Coronary artery (tissue), 2 donors: ENCODE measurements around the gene PNCK.

Experiments
- DNase-seq: peaks from one replicate; pipeline ENCODE4 v3.0.0-alpha.2; 2017; ENCODE audit warnings: low spot score
- H3K27ac ChIP-seq, 2 donors: fragments of 200-600 bp; sonication (generic); one replicate each; pipeline ENCODE4 v1.5.1; 2016 to 2019
- H3K4me3 ChIP-seq: fragments of 200-600 bp; sonication (generic); 2 replicates; pipeline ENCODE4 v1.5.1; 2016; ENCODE audit warnings: mild to moderate bottlenecking, moderate library complexity
- TF ChIP-seq, protein P1 (sequence below): fragments of 200-600 bp; sonication (generic); IDR thresholded peaks from one replicate; pipeline ENCODE4 v1.5.1; 2019; ENCODE audit warnings: antibody characterized with exemption

Gene PNCK

DNA sequence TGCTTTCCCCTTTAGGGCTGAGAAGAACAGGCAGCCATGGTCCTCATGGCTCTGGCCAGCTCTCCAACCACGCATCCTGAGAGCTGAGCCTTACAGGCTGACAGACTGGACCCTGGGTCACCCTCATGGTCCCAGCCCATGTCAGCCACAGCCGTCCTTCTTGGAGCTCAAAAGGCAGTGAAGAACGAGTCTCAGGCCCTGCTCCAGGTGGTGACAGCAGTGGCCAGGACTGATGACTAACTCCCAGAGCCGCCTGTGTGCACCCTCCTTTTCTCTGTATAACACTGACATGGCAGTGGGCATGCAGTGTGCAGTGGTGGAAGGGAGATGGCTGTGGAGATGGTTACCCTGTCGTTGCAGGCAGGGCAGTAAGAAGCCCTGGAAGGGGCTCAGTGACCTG, 36.9 kb downstream of the PNCK start:
- Histone ChIP-seq H3K4me3 (no peak overlapping the region), H3K27ac (no peak overlapping the region)
- DNase-seq: no peak
- TF ChIP-seq, protein P1, sequence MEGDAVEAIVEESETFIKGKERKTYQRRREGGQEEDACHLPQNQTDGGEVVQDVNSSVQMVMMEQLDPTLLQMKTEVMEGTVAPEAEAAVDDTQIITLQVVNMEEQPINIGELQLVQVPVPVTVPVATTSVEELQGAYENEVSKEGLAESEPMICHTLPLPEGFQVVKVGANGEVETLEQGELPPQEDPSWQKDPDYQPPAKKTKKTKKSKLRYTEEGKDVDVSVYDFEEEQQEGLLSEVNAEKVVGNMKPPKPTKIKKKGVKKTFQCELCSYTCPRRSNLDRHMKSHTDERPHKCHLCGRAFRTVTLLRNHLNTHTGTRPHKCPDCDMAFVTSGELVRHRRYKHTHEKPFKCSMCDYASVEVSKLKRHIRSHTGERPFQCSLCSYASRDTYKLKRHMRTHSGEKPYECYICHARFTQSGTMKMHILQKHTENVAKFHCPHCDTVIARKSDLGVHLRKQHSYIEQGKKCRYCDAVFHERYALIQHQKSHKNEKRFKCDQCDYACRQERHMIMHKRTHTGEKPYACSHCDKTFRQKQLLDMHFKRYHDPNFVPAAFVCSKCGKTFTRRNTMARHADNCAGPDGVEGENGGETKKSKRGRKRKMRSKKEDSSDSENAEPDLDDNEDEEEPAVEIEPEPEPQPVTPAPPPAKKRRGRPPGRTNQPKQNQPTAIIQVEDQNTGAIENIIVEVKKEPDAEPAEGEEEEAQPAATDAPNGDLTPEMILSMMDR: no peak

DNA sequence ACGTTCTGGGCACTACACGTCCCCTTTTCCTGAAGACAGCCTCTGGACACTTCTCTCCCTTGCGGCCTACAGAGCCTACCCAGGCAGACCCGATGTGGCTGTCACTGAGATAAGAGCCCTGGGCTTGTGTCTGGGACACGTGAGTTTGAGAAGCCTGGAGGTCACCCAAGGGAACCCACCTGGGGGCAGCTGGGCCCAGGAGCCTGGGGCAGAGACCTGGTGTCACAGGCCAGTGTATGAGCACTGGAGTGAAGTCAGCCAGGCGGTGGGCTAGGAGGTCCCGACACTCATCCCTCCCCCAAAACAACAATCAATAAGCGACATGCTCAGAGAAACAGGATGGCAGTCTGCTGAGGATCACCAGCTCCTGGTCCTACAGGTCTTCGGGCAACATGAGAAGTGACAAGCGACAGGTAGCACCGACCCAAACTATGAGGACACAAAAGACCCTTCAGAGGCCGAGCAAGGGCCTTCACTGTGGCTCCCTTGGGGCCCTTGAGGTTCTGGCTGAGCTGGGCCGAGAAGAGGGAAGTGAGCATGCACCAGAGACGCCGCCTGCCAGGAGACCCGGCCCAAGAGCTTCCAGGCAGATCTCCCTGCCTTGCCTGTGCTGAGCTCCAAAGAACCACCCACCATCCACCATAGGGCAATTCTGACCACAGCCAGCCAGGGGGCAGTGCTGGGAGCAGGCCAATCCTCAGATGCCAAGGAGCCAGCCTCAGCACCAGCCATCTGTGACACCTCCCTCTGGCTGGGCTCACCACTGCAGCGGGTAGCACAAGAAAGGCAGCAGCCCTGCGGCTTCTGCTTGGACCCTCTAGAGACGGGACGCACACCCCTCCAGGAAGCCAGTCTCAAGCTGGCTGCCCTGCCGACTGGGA, 37.6 kb downstream of the PNCK start:
- DNase-seq: no peak
- TF ChIP-seq, protein P1: no peak
- Histone ChIP-seq H3K4me3 (no peak overlapping the region), H3K27ac (no peak overlapping the region)

DNA sequence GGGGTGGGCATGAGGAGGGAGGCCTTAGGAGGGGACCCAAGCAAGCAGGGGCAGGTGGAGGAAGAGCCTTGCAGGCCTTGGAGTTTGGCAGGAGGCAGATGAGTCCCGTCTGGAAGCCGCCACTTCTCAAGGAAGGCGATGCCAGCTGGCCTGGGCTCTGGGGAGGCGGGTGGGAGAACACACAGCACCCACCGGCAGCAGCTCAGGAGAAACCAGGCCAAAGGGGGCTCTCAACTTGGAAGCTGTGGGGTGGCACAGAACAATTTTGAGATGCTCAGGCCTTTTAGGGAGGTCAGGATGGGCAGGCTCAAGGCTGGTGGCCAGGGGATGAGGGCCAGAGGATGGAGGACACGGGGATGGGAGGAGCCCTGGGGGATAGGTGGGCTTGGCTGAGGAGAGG, 38.2 kb downstream of the PNCK start:
- TF ChIP-seq, protein P1: no peak
- no peak for DNase-seq
- H3K4me3 ChIP-seq: no peak overlapping the region
- no peak overlapping the region for H3K27ac ChIP-seq

DNA sequence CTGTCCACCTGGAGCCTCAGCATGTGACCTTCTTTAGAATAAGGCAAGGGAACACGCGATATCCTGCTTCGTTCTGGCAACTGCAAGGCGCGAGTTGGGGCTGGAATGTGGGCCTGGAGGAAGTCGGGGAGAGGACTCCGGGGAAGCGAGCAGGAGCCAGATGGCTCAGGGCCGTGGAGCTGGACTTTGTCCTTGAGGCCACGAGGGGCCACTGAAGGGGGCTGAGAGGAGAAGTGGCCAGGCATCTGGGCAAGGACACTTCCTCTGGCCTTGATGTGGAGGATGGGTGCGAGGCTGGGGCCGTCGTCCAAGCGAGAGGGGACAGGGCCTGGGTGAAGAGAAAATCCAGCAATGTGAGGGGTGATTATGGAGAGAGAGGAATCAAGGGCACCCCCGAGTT, 38.8 kb downstream of the PNCK start:
- TF ChIP-seq, protein P1: no peak
- no peak overlapping the region for H3K27ac ChIP-seq
- no peak overlapping the region for H3K4me3 ChIP-seq
- no peak for DNase-seq

DNA sequence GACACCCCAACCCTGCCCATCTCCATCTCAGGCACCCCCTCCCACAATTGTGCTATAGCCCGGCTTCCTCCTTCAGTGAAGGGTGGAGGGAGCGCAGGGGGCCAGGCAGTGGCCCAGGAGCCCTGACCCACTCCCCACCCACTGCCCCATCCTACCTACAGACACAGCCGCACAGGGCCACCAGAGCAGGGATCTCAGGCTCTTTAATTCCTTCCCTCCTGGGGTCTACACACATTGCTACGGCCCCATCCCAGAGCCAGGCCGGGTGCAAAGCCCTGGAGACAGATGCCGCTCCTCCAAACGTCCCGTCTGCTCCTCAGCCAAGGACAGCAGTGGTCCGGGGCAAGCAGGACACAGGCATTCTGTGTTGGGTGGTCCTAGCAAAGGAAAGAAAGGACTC, 39.4 kb downstream of the PNCK start:
- TF ChIP-seq, protein P1: no peak

DNA sequence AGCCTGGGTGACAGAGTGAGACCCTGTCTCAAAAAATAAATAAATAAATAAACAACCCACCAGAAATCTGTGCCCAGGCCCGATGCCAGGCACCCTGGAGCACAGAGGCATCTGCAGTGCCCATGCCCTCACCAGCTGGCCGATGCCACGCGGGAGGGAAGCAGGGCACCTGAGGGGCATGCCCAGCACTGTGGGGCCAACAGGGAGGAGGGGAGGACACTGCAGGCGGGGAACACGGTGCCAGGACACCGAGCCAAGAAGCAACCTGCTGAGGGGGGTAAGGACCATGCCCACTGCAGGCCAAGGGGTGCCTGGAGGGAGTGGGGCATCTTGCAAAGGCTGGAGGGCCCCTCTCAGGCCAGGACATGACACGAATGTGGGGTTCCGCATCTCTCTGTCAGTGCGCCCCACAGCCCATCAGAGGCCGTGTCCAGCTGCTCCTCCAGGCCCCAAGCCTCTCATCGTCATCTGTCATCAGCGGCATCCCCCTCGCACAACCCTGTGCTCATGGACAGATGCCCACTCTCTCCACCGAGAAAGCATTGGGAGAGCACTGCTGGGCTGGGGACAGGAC, 39.9 kb downstream of the PNCK start:
- Histone ChIP-seq H3K4me3 (no peak overlapping the region), H3K27ac (no peak overlapping the region)
- TF ChIP-seq, protein P1: no peak
- no peak for DNase-seq

More for the DNA sequence above, 39.4 kb downstream of the PNCK start:
- no peak for DNase-seq
- H3K4me3 ChIP-seq: no peak overlapping the region
- H3K27ac ChIP-seq: no peak overlapping the region

DNA sequence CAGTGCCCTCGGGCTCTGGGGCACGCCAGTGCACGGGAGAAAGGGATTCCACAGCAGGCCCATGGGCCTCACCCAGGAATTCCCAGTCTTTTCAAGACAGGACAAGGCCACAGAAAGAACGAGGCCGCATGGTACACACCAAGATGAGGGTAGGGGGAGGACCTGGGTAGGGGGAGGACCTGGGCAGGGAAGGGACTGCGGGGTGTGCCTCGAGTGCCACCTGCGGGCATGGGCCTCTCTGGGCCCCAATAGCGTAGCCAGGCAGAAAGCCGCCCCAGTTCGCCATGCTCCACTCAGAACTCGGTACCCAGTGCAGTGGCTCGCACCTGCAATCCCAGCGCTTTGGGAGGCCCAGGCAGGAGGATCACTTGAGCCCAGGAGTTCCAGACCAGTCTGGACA, 40.6 kb downstream of the PNCK start:
- DNase-seq: no peak
- Histone ChIP-seq H3K27ac (no peak overlapping the region), H3K4me3 (no peak overlapping the region)
- TF ChIP-seq, protein P1: no peak
